Measurements from ENCODE around the gene MCEE. TPM values are rescaled to one million over a fixed set of nuclear protein-coding genes. Genes with fewer than 3 reads are reported as not detected.
A peak's percentile ranks its signal among the peaks of the same experiment; 100 is the strongest.
"Not testable (repeated sequence)": the region's sequence is repeated elsewhere in the genome, so short reads cannot be mapped to it uniquely, and the experiment has no call there.

MCEE gene
- total RNA-seq (10 to 100 TPM; 10.7 to 22.0 (median 17.3) TPM), polyA plus RNA-seq (10 to 100 TPM; 17.6 to 22.3 TPM)
- long read RNA-seq, donor 1, partial matches to known transcripts: 0 of 16 reads
- long read RNA-seq, donor 1, other reads (novel, unspliced or antisense): 15 of 16 reads
- long read RNA-seq, donor 2, transcript MCEE-205 (2 exons, 836 nt): major isoform, 5 of 234 reads
- long read RNA-seq, donor 2, partial matches to known transcripts: 180 of 234 reads
- long read RNA-seq, donor 2, other reads (novel, unspliced or antisense): 48 of 234 reads
- long read RNA-seq, donor 3, partial matches to known transcripts: 0 of 10 reads
- long read RNA-seq, donor 3, other reads (novel, unspliced or antisense): 8 of 10 reads

GRCh38 chr2:71130152-71130904, at the start of gene MCEE, which contains the start of gene MPHOSPH10:
TSS of gene MCEE (minus strand) at chr2:71130229. CDS start at chr2:71130219, 10 bp downstream.
TSS of gene MPHOSPH10 (plus strand) at chr2:71130634. CDS start at chr2:71130666, 32 bp downstream.
- H3K4me1 ChIP-seq (ENCODE audit: insufficient read depth): peaks cover 10% of the 10 kb centered on the region

GRCh38 chr2:71178836-71179235, 48.8 kb upstream of the MCEE start:
- H3K4me3 ChIP-seq; H3K27me3 ChIP-seq; H3K4me1 ChIP-seq (ENCODE audit: insufficient read depth); H3K9me3 ChIP-seq; intact Hi-C loops (cut with DNase I); H3K36me3 ChIP-seq; H3K27ac ChIP-seq; DNase-seq: not testable (repeated sequence)
- 61 to 78% (median 67%) methylated on average over 8 of the region's 8 CpGs for WGBS, 3 donors

More at GRCh38 chr2:71130152-71130904, at the start of gene MCEE, which contains the start of gene MPHOSPH10:
- TF ChIP-seq CTCF (IDR thresholded peaks at IDR 0.05) (no peak), POLR2A (IDR thresholded peaks at IDR 0.05) (peak; percentile 52)
- peak; percentile 85 to 94 (median 89) for DNase-seq
- no peaks in the 10 kb centered on the region for H3K9me3 ChIP-seq
- H3K36me3 ChIP-seq: no peaks in the 10 kb centered on the region
- intact Hi-C loops (cut with DNase I): loop anchor here in 1 of 4 donors (10.0 kb wide), 1 partner anchor 136 kb away; the partner anchor contains the start of gene TEX261
- H3K4me3 ChIP-seq: peak within 1 kb of the TSS; percentile 97
- H3K27ac ChIP-seq: peak within 1 kb of the TSS; percentile 74 to 91
- WGBS, 3 donors: 0 to 1% (median 0%) methylated on average over 59 to 67 of the region's 67 CpGs
- H3K27me3 ChIP-seq: no peaks in the 10 kb centered on the region

GRCh38 chr2:71174207-71174606, 44.2 kb upstream of the MCEE start:
- 23 to 42% (median 29%) methylated on average over 3 of the region's 3 CpGs for WGBS, 3 donors

GRCh38 chr2:71173096-71173495, 43.1 kb upstream of the MCEE start:
- no peak overlapping the region for H3K27ac ChIP-seq
- H3K9me3 ChIP-seq: no peaks in the 10 kb centered on the region
- intact Hi-C loops (cut with DNase I): no loop called here
- H3K4me3 ChIP-seq: no peak overlapping the region
- H3K4me1 ChIP-seq (ENCODE audit: insufficient read depth): no peaks in the 10 kb centered on the region
- WGBS, 3 donors: 37 to 55% (median 50%) methylated on average over 1 of the region's 1 CpG
- no peak for DNase-seq
- TF ChIP-seq POLR2A (IDR thresholded peaks at IDR 0.05) (no peak), CTCF (IDR thresholded peaks at IDR 0.05) (no peak), EP300 (IDR thresholded peaks at IDR 0.05) (no peak)
- H3K36me3 ChIP-seq: no peaks in the 10 kb centered on the region
- H3K27me3 ChIP-seq: no peaks in the 10 kb centered on the region

More at GRCh38 chr2:71174207-71174606, 44.2 kb upstream of the MCEE start:
- Histone ChIP-seq H3K4me1 (ENCODE audit: insufficient read depth) (no peaks in the 10 kb centered on the region), H3K27ac (no peak overlapping the region), H3K36me3 (no peaks in the 10 kb centered on the region), H3K4me3 (no peak overlapping the region), H3K9me3 (no peaks in the 10 kb centered on the region), H3K27me3 (no peaks in the 10 kb centered on the region)
- no peak for DNase-seq
- intact Hi-C loops (cut with DNase I): no loop called here
- TF ChIP-seq EP300 (IDR thresholded peaks at IDR 0.05): no peak
- no peak for TF ChIP-seq CTCF (IDR thresholded peaks at IDR 0.05)
- TF ChIP-seq POLR2A (IDR thresholded peaks at IDR 0.05): no peak

Data from ovary (tissue), 10 donors.